Stimulated activated CD4-positive, alpha-beta T cell treated with anti-CD3 and anti-CD28 coated beads, TNF-alpha, amount 100 ng/mL, for 48 hours (primary cell): Measurements from ENCODE around the gene FOSL1.

Experiments used
- DNase-seq, 3 donors: peaks; one replicate each; pipeline ENCODE4 v3.0.0-alpha.2; 2020; ENCODE audit warnings: low read depth in 3 of 3

FOSL1 gene

DNA sequence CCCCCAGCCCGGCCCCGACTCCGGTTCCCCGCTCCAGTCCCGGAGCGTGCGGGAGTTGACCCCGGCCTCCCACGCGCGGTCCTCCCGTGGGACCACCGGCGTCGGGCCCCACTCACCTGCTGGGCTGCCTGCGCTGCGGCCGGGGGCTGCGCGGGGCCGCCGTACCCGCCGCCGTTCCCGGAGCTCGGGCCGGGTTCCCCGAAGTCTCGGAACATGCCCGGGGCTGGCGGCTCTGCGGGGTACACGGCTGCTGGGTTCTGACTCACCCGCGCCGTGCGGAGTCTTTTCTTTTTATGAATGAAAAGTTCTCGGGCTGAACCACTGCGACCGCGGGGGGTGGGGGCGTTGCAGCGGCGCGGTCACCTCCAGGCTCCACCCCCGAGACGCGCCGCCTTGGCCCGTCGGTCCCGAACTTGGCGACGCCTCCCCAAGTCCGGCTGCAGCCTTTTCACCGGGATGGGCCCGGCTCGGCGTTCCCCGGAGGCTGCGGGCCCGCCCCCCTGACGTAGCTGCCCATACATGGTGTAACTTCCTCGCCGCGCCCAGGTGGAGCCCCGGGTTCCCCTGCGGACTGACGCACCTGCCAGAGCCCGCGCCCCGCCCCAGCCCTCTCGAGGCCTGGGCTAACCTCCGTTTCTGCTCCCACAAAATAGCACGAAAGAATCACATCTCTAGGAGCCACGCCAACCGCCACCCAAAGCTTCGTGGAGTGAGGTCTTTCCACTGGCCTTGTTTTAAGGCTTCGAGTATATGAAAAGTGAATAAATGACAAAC lies at the start of gene FOSL1:
FOSL1 (minus strand) TSS at position 264 of the 774 bp plus-strand sequence; CDS start at position 215, 49 bp downstream.
- DNase-seq, result peak; percentile 92 to 93 (median 92)

DNA sequence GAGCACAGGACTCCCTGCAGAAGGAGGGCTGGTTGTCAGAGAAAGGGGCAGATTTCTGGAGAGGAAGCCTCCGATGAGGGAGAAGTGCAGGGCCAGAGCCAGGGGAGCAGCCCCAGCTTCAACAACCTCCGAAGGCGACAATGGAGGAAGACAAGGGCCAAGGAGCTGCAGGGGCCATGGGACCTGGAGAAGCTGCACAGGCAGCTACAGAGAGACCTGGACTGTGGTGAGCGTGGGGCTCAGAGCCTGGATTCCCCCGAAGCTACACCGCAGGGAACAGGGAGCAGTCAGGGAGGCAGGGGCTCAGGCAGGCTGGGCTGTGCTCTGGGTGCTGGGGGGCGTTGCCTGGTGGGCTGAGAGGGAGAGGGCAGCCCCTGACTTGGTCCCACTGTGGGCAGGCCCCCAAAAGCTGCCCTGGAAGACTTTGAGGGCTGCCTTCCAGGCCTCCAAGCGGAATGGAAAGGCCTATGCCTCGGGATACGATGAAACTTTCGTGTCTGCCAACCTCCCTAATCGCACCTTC lies 47.5 kb upstream of the FOSL1 start:
- no peak for DNase-seq

DNA sequence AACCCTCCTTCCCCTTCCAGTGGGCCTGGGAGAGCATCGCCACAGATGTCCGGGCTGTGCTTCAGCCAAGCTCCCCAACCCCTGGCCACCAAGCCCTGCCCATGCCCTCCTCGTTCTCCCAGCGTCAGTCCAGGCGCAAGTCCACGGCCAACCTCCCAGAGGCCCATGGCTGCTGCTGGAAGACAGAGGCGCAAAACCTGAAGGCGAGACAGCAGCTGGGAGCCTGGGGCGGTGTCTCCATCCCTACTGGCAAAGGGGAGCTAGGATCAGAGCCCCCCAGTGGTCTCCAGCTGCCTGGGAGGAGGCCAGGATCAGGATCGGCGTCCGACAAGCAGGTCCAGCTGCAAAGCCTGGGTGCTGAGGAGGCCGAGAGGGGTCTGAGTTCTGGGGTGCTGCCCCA lies 46.9 kb upstream of the FOSL1 start:
- no peak for DNase-seq

DNA sequence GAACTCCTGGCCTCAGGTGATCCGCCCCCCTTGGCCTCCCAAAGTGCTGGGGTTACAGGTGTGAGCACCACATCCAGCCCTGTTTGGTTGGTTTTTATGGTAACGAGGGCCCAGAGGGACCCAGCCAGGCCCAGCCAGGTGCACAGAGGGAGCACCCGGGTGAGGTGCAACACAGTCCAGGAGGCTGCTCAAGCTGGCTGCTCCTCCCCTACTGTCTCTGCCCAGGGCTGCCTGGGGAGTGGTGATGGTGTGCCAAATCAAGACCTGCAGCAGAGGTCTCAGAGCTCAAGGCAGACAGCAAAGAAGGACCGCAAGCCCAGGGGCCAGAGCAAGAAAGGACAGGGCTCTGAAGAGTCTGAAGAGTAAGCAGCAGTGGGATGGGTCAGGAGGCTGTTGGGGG lies 46.5 kb upstream of the FOSL1 start:
- DNase-seq, result no peak

DNA sequence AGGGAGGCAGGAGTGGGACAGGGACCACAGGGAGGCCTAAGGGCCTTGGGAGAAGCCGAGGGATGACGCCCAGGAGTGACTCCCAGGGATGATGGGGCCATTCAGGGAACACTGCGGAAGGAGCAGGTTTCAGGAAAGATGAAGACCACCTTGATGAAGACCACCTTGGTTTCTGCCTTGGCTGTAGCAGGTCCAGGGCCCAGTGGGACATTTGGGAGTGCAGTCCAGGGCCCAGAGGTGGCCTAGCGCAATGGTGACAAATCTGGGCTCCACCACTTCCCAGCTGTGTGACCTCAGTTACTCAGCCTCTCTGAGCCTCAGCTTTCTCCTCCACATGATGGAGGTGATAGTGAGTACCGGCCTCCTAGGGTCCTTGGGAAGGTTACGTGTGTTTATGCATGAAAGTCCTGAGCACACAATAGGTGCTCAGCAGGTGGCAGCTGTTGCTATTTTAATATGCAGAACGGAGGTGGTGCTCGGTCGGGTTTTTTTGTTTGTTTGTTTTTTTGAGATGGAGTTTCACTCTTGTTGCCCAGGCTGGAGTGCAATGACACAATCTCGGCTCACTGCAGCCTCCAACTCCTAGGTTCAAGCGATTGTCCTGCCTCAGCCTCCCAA lies 45.9 kb upstream of the FOSL1 start:
- no peak for DNase-seq

DNA sequence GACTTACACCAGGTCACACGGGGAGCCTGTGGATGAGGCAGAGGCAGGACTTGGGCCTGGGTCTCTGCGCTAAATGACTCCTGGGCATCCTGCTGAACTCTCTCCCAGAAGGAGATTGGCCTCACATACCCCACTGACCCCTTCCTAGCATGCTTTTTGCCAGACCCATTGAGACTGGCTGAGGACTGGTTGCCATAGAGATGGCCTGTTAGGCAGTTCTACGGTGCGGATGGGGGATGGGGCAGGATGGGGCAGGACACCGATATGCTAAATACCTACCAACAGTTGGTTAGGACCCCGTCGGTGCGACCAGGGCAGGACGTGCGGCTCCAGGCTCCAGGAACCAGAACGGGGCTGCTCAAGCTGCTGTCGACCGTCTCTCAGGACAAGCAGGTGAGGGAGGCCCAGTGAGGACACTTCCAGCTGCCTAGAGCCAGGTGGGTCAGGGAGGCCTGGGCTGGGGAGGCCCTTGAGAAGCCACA lies 45.3 kb upstream of the FOSL1 start, which contains the start of gene TSGA10IP:
TSGA10IP (plus strand) TSS at position 51 of the 482 bp plus-strand sequence; CDS start at position 247, 196 bp downstream.
- no peak for DNase-seq

DNA sequence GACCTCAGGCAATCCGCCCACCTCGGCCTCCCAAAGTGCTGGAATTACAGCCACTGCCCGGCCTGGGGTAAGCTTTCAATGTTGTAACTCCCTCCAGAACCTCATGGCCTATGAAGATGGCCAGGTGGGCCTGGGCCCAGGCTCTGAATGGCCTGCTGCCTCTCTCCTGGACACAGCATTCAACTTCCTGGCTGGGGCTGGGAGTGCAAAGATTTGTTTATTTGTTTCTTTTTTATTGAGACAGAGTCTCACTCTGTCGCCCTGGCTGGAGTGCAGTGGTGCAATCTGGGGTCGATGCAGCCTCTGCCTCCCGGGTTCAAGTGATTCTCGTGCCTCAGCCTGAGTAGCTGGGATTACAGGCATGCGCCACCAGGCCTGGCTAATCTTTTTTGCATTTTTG lies 44.6 kb upstream of the FOSL1 start:
- DNase-seq, result no peak

DNA sequence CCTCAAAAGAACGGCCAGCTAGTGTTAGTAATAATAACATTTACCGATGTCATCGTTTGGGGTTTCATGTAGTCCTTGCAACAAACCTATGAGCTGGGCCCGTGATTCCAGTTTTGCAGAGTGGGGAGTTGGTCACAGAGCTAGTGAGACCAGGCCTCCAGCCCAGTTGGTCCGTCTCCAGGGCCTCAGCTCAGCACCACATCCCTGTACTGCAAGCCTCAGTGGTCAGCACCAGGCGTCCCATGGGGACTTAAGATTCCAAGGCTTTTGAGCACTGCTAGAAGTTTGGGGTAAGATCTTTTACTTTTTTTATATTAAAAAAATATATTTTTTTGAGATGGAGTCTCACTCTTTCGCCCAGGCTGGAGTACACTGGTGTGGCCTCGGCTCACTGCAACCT lies 44.0 kb upstream of the FOSL1 start:
- DNase-seq, result no peak

DNA sequence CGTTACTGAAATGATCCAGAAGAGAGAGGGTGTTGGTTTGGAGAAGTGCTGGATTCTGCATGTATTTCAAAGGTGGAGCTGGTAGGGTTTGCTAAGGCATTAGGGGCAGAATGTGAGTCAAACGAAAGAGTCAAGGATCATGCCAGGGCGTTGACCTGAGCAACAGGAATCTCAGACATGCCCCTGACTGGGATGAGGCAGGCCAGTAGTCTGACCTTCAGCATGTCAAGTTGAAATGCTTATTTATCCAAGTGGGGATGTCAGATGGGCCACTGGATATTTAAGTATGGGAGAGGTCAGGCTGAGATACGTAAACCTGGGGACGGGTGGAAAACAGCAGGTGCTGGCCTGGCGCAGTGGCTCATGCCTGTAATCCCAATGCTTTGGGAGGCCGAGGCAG lies 42.3 kb upstream of the FOSL1 start:
- no peak for DNase-seq

DNA sequence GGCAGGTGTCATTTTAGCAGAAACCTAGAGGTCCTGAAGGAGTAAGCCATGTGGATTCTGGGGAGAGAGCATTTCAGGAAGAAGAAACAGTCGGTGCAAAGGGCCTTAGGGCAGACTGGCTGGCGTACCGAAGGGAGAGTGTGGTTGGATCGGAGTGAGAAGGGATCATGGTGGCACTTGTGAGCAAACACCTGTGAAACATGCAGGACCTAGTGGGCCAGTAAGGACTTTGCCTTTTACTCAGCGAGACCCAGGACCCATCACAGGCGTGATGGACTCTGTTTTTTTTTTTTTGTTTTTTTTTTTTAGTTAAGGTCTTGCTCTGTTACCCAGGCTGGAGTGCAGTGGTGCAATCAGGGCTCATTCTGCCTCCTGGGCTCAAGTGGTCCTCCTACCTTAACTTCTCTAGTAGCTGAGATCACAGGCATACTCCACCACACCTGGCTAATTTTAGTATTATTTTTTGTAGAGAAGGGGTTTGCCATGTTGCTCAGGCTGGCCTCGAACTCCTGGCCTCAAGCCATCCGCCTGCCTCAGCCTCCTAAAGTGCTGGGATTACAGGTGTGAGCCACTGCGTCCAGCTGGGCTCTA lies 41.6 kb upstream of the FOSL1 start:
- DNase-seq, result no peak

DNA sequence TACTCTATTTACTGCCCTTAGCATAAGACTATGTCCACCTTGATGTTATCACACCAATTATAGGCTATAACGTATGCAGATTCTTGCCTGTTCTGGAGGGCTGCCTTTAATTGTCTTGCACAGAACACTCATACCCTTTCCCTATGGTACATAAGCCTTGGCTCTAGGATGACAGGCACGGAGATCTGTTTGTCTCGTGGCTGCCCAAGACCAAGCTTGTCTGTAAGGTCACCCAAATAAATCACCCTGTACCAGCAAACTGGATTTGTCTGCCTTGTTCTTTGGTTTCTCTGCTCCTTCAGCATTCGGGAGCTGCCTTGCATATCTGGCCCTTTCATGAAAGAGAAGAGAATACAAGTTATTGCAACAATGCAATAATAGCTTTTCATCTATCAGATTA lies 37.6 kb upstream of the FOSL1 start:
- no peak for DNase-seq

DNA sequence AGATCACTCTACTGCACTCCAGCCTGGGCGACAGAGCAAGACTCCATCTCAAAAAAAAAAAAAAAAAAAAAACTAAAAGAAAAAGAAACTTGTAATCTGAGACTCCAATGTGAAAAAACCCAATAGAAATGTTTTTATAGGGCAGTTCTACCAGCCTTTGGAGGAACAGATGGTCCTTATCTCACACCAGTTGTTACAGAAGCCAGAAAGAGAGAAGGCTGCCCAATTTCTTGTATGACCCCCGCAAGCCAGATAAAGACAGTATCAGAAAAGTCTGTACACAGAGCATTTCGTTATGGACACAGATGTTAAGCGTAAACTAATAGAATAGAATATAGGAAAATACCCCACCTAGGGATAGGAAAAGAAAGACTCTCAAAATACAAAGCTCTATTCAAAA lies 33.8 kb upstream of the FOSL1 start:
- DNase-seq, result no peak

DNA sequence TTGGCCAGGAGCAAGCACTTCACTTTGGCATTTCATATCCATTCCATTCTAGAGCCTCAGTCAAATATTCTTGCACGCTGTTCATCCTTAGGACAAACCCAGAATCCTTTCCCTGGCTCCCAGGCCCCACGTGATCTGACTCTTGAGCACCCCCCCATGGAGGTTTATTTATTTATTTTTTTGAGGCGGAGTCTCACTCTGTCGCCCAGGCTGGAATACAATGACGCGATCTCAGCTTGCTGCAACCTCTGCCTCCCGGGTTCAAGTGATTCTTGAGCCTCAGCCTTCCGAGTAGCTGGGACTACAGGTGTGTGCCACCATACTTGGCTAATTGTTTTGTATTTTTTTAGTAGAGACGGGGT lies 32.4 kb upstream of the FOSL1 start:
- DNase-seq, result no peak

DNA sequence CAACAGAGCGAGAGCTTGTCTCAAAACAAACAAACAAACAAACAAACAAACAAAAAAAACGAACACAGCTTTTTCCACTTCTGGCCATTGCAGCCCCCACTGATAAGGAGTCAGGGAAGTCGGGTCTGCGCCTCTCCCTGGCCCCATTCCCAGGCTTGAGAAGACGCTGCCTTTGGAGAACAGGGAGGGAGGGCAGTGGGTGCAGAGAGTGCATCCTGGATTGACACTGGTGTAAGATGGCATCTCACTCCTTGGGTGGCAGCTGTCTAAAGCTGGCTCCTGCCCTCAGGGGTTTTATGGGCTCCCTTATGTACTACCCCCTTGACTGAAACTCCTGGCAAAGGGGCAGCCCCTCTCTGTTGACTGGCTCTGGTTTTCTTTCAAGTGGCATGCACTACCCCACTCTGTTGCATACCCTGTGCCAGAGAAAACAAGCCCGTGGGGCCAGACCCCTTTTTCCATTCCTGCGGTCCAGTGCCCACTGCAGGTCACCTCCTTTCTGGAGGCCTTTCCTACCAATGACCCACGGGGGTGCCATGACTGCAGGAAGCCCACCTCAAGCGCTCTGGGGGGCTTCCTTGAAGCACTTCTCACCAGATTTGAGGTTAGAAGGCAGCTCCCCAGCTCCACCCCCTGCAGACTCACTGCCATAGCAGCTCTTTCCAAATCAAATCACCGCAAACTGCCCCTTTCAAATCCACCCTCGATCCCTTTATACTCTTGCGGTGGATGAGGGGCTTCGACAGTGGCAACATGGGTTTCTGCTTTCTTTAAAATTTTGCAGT lies 31.8 kb upstream of the FOSL1 start:
- DNase-seq, result no peak

DNA sequence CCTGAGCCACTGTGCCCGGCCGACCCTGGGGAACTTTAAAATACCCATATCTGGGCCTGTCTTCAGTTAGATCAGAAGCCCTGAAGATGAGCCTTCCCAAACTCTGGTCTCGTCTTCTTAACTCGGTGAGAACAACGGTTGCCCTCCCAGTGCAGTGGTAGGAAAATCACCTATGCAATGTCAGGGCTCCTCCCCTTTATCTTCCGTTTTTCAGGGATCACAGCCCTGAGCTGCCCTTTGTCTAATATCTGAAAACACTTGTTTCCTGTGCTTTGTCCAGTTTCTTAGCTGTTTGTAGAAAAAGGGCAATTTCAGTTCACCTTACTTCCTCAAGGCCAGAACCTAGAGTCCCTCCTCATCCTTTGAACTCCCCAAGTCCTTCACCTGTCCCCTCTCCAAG lies 28.5 kb upstream of the FOSL1 start:
- DNase-seq, result no peak

DNA sequence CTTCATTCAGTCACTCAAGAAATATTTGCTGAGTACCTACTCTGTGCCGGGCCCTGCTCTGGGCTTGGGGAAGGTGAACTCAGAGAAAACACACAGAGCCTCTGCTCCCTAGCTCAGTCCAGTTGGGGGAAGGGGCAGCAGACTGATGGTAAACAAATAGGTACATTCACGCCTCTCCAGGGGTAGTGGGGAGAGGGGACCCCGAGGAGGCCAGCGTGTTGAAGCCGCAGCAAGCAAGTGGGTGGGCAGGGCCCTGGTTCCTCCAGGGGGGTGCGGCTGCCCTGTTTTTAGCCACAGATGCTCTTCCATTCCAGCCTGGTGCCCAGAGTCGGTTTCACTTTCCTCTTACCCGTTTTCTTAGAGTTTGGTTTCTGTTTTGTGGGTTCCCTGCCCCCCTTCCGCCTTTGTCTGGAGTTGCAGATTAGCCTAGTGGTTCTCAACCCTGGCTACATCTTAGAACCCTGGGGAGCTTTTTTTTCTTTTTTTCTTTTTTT lies 27.8 kb upstream of the FOSL1 start:
- peak; percentile 50 to 56 (median 54) for DNase-seq

DNA sequence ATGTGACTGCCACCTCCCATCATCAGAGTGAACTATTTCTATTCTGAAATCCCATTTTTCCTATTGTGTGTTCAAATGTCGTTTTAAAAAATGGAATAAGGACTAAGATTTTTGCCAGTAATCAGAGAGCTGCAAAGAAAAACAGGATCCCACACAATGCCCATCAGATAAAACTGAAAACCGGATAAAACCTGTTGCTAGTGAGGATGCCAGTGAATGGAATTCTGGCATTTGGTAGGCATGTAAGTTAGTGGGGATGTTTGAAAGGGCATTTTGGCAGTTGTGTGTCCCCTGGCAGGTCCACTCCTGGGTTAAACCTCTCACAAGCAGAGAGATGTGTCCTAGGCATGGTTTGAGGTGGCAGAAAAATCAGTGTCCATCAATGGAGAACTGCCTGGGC lies 25.2 kb upstream of the FOSL1 start:
- DNase-seq, result no peak

DNA sequence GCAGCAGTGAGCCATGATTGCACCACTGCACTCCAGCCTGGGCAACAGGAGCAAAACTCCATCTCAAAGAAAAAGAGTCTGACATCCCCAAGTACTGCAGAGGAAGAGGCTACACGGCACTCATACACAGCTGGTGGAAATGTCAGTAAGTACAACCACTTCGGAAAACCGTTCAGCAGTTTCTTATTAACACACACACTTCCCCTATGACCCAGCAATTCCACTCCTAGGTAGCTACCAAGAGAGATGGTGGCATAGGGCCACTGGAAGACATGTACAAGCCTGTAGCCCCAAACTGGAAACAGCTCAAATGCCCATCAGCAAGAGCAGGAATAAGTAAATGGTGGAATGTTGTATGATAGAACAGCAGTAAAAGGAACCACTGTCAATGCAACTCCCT lies 22.4 kb upstream of the FOSL1 start:
- no peak for DNase-seq

DNA sequence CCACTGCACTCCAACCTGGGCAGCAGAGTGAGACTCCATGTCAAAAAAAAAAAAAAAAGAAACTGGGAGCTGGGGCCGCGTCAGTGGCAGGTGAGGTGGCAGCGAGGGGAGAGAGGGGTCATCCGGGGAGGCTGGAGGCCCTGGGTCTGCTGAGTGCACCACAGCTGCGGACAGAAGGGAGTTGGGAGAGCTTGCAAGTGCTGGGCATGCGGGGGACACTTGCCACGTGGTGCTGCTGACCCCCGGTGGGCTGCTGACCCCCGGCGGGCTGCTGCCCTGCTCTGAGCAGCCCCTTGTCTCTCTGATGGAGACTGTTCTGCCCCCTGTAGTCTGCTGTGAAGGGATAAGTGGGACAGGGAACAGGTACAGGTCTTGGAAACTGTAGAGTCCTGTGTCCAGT lies 21.7 kb upstream of the FOSL1 start:
- DNase-seq, result no peak

DNA sequence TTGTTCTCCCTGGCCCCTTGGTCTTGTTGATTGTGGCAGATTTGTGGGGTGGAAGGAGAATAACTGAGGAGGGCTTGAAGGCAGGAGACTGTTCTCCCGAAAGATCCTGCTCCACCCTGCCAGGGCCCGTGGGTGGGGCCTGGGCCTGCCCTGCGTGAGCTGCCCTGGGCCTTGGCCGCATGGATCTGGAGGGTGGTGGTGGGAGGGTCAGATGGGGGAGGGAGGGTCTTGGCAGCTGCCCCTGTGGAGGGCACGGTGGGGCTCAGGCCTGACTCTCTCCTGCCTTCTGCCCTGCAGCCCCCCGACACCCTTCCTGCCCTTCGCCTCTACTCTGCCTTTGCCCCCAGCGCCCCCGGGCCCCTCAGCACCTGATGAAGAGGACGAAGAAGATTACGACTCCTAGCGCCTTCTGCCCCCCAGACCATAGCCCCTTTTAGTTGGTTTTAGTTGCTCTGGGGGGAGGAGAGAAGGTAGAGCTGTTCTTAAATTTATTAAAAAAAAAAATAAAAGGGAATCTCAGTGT lies 20.9 kb upstream of the FOSL1 start:
- DNase-seq, result no peak

DNA sequence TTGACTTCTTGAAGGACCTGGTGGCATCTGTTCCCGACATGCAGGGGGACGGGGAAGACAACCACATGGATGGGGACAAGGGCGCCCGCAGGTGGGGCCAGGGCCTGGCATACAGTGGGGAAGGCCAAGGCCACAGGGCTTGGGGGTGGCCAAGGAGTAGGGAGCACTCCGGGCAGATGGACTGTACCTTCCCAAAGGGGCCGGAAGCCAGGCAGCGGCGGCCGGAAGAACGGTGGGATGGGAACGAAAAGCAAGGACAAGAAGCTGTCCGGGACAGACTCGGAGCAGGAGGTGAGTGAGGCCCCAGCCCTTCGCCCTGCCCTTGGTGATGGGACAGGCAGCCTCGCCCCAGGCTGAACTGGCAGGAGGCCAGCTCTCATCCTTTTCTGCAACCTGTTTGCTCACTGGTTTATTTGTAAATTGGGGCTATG lies 20.2 kb upstream of the FOSL1 start:
- DNase-seq, result no peak
